ENCODE data around the gene ERC2. TPM values are rescaled to one million over a fixed set of nuclear protein-coding genes. Genes with fewer than 3 reads are reported as not detected.

The ERC2 gene
- total RNA-seq, 1 experiment from 2014 or later: 0.90 TPM

- Histone ChIP-seq H3K27me3 (replicated peaks; ENCODE audit: insufficient read depth, low read depth, low read length, poor library complexity) (no peaks in the 10 kb centered on the region), H3K36me3 (ENCODE audit: insufficient read depth, low read length, poor library complexity, severe bottlenecking) (no peaks in the 10 kb centered on the region), H3K4me1 (ENCODE audit: insufficient read depth, low read length, poor library complexity, severe bottlenecking) (no peaks in the 10 kb centered on the region), H3K9me3 (ENCODE audit: low read depth, low read length, poor library complexity, severe bottlenecking) (no peaks in the 10 kb centered on the region), H3K27ac (ENCODE audit: low read depth, low read length, poor library complexity, severe bottlenecking) (no peak overlapping the region), H3K4me3 (ENCODE audit: low read depth, low read length, poor library complexity, severe bottlenecking) (no peak overlapping the region)
- CTCF ChIA-PET: no interaction called here
- TF ChIP-seq, protein P1, sequence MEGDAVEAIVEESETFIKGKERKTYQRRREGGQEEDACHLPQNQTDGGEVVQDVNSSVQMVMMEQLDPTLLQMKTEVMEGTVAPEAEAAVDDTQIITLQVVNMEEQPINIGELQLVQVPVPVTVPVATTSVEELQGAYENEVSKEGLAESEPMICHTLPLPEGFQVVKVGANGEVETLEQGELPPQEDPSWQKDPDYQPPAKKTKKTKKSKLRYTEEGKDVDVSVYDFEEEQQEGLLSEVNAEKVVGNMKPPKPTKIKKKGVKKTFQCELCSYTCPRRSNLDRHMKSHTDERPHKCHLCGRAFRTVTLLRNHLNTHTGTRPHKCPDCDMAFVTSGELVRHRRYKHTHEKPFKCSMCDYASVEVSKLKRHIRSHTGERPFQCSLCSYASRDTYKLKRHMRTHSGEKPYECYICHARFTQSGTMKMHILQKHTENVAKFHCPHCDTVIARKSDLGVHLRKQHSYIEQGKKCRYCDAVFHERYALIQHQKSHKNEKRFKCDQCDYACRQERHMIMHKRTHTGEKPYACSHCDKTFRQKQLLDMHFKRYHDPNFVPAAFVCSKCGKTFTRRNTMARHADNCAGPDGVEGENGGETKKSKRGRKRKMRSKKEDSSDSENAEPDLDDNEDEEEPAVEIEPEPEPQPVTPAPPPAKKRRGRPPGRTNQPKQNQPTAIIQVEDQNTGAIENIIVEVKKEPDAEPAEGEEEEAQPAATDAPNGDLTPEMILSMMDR (conservative IDR thresholded peaks at IDR 0.05; ENCODE audit: low read depth, low read length): no peak
- no peak for TF ChIP-seq EZH2 (IDR thresholded peaks at IDR 0.05; ENCODE audit: borderline replicate concordance, low read depth, low read length, poor library complexity, severe bottlenecking)
- no TSS peak for BruUV-seq (replicated peaks)
- POLR2A ChIA-PET (ENCODE audit: low non-redundant PET): no interaction called here
- DNase-seq (ENCODE audit: low spot score): no peak
- intact Hi-C loops (cut with micrococcal nuclease; ENCODE audit: unreplicated experiment): no loop called here
Measured at GRCh38 chr3:56290374-56290773, 177.9 kb downstream of the ERC2 start.

DNA sequence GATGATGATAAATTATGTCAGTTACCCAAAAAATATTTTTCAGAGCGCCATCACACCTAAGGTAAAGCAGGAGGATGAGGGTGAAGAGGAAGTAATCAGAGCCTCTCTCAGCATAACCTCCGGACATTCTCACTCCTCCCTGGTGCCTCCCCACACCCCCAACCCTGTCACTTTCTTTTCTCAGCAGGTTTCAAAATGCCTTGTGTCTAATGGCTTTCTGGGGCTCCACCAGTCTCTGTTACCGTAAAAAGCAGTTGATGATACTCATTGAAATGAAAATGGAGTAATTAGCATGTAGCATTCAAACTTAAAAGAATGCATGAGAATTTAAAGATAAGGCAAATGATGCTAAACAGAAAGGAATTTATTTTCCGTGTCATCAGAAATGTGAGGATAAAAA lies 180.0 kb downstream of the ERC2 start:
- ChIA-PET POLR2A (ENCODE audit: low non-redundant PET) (no interaction called here), CTCF (no interaction called here)
- H3K9me3 ChIP-seq (ENCODE audit: low read depth, low read length, poor library complexity, severe bottlenecking): no peaks in the 10 kb centered on the region
- H3K4me1 ChIP-seq (ENCODE audit: insufficient read depth, low read length, poor library complexity, severe bottlenecking): no peaks in the 10 kb centered on the region
- no peaks in the 10 kb centered on the region for H3K27me3 ChIP-seq (replicated peaks; ENCODE audit: insufficient read depth, low read depth, low read length, poor library complexity)
- H3K27ac ChIP-seq (ENCODE audit: low read depth, low read length, poor library complexity, severe bottlenecking): no peak overlapping the region
- DNase-seq (ENCODE audit: low spot score): no peak
- no peak overlapping the region for H3K4me3 ChIP-seq (ENCODE audit: low read depth, low read length, poor library complexity, severe bottlenecking)
- intact Hi-C loops (cut with micrococcal nuclease; ENCODE audit: unreplicated experiment): no loop called here
- no peaks in the 10 kb centered on the region for H3K36me3 ChIP-seq (ENCODE audit: insufficient read depth, low read length, poor library complexity, severe bottlenecking)
- TF ChIP-seq, protein P1 (conservative IDR thresholded peaks at IDR 0.05; ENCODE audit: low read depth, low read length): no peak
- TF ChIP-seq EZH2 (IDR thresholded peaks at IDR 0.05; ENCODE audit: borderline replicate concordance, low read depth, low read length, poor library complexity, severe bottlenecking): no peak
- BruUV-seq (replicated peaks): no TSS peak

- CTCF ChIA-PET: no interaction called here
- no peak overlapping the region for H3K27ac ChIP-seq (ENCODE audit: low read depth, low read length, poor library complexity, severe bottlenecking)
Measured at GRCh38 chr3:56282341-56282740, 185.9 kb downstream of the ERC2 start.

More at GRCh38 chr3:56282341-56282740, 185.9 kb downstream of the ERC2 start:
- H3K9me3 ChIP-seq (ENCODE audit: low read depth, low read length, poor library complexity, severe bottlenecking): no peaks in the 10 kb centered on the region
- no TSS peak for BruUV-seq (replicated peaks)
- no peaks in the 10 kb centered on the region for H3K36me3 ChIP-seq (ENCODE audit: insufficient read depth, low read length, poor library complexity, severe bottlenecking)
- no peaks in the 10 kb centered on the region for H3K4me1 ChIP-seq (ENCODE audit: insufficient read depth, low read length, poor library complexity, severe bottlenecking)
- POLR2A ChIA-PET (ENCODE audit: low non-redundant PET): no interaction called here
- no peak for TF ChIP-seq EZH2 (IDR thresholded peaks at IDR 0.05; ENCODE audit: borderline replicate concordance, low read depth, low read length, poor library complexity, severe bottlenecking)
- TF ChIP-seq, protein P1 (conservative IDR thresholded peaks at IDR 0.05; ENCODE audit: low read depth, low read length): no peak
- DNase-seq (ENCODE audit: low spot score): no peak
- intact Hi-C loops (cut with micrococcal nuclease; ENCODE audit: unreplicated experiment): no loop called here
- no peaks in the 10 kb centered on the region for H3K27me3 ChIP-seq (replicated peaks; ENCODE audit: insufficient read depth, low read depth, low read length, poor library complexity)
- no peak overlapping the region for H3K4me3 ChIP-seq (ENCODE audit: low read depth, low read length, poor library complexity, severe bottlenecking)

Data from A673 (cell line).